Measurements from ENCODE around the gene ABCA10.

GRCh38 chr17:69223809-69224208 lies 4.8 kb downstream of the ABCA10 start:
- TF ChIP-seq, protein P1, sequence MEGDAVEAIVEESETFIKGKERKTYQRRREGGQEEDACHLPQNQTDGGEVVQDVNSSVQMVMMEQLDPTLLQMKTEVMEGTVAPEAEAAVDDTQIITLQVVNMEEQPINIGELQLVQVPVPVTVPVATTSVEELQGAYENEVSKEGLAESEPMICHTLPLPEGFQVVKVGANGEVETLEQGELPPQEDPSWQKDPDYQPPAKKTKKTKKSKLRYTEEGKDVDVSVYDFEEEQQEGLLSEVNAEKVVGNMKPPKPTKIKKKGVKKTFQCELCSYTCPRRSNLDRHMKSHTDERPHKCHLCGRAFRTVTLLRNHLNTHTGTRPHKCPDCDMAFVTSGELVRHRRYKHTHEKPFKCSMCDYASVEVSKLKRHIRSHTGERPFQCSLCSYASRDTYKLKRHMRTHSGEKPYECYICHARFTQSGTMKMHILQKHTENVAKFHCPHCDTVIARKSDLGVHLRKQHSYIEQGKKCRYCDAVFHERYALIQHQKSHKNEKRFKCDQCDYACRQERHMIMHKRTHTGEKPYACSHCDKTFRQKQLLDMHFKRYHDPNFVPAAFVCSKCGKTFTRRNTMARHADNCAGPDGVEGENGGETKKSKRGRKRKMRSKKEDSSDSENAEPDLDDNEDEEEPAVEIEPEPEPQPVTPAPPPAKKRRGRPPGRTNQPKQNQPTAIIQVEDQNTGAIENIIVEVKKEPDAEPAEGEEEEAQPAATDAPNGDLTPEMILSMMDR (tag by site-specific recombination; IDR thresholded peaks at IDR 0.05), result no peak
- TF ChIP-seq ZNF24 (tag by site-specific recombination; IDR thresholded peaks at IDR 0.05), result no peak
- no peak for TF ChIP-seq ZNF747 (tag by site-specific recombination; IDR thresholded peaks at IDR 0.05)
- TF ChIP-seq KLF7 (tag by site-specific recombination; IDR thresholded peaks at IDR 0.05; ENCODE audit: borderline replicate concordance), result no peak
- no peak for TF ChIP-seq MEIS1 (CRISPR knock-in tag; IDR thresholded peaks at IDR 0.05; ENCODE audit: borderline replicate concordance)
